Spleen (tissue), 11 donors: ENCODE data around the gene SACS. TPM values are rescaled to one million over a fixed set of nuclear protein-coding genes. Genes with fewer than 3 reads are reported as not detected.

Experiments used
- DNase-seq: peaks from one replicate; pipeline ENCODE4 v3.0.0-alpha.2; 2020
- H3K27ac ChIP-seq, 8 donors: fragments of 200-600 bp; sonication (generic) in 7 of 8; 1 replicate in 4 of 8; 2 replicates in 4 of 8; pipeline versions ENCODE4 v1.5.0 to v1.8.0; 2016 to 2021; ENCODE audit warnings: inconsistent platforms in 4 of 8, mild to moderate bottlenecking in 4 of 8, moderate library complexity in 1 of 8
- H3K27me3 ChIP-seq, 7 donors: fragments of 200-600 bp; sonication (generic) in 6 of 7; replicated peaks in 1 of 7; 1 replicate in 4 of 7; 2 replicates in 3 of 7; pipeline versions ENCODE4 v1.5.0 to v1.8.0; 2016 to 2021; ENCODE audit warnings: inconsistent platforms in 3 of 7, mild to moderate bottlenecking in 1 of 7
- H3K36me3 ChIP-seq, 6 donors: fragments of 200-600 bp; sonication (generic) in 5 of 6; 1 replicate in 4 of 6; 2 replicates in 2 of 6; pipeline versions ENCODE4 v1.5.0 to v1.8.0; 2016 to 2021; ENCODE audit warnings: inconsistent platforms in 2 of 6
- H3K4me1 ChIP-seq, 6 donors: fragments of 200-600 bp; sonication (generic) in 5 of 6; 1 replicate in 3 of 6; 2 replicates in 3 of 6; pipeline versions ENCODE4 v1.5.0 to v1.8.0; 2016 to 2021; ENCODE audit warnings: inconsistent platforms in 3 of 6
- H3K4me3 ChIP-seq, 8 donors: fragments of 200-600 bp; sonication (generic) in 7 of 8; 1 replicate in 4 of 8; 2 replicates in 4 of 8; pipeline versions ENCODE4 v1.5.0 to v1.8.0; 2016 to 2021; ENCODE audit warnings: inconsistent platforms in 4 of 8, mild to moderate bottlenecking in 4 of 8, moderate library complexity in 2 of 8
- H3K9me3 ChIP-seq, 8 donors: fragments of 200-600 bp; sonication (generic) in 7 of 8; 1 replicate in 4 of 8; 2 replicates in 4 of 8; pipeline versions ENCODE4 v1.5.0 to v1.8.0; 2016 to 2021; ENCODE audit warnings: inconsistent platforms in 4 of 8
- CTCF ChIP-seq, 11 experiments: fragments of 200-600 bp in 7 of 11; fragments of 450-650 bp in 4 of 11; sonication (generic) in 4 of 11; IDR thresholded peaks in 8 of 11; conservative IDR thresholded peaks in 3 of 11; 1 replicate in 7 of 11; 2 replicates in 4 of 11; pipeline versions ENCODE4 v1.4.0 to v1.8.0; 2016 to 2021; ENCODE audit warnings: antibody characterized with exemption in 11 of 11, inconsistent platforms in 4 of 11, mild to moderate bottlenecking in 1 of 11
- POLR2A ChIP-seq, 3 donors: fragments of 450-650 bp; IDR thresholded peaks; one replicate each; pipeline ENCODE4 v1.5.1; 2017; ENCODE audit warnings: antibody characterized with exemption in 3 of 3, mild to moderate bottlenecking in 1 of 3
- POLR2AphosphoS5 ChIP-seq, 3 donors: sonication (generic); formaldehyde crosslinking; IDR thresholded peaks; one replicate each; pipeline ENCODE4 v1.5.1; 2017; ENCODE audit warnings: antibody characterized with exemption in 3 of 3
- WGBS, 5 donors: extraction: QIAGEN DNeasy Blood & Tissue Kit in 3 of 5; methylation state at CpG; one replicate each; pipeline versions ENCODE4 v1.1.5 to v1.1.7; 2013 to 2018; 5-methylcytosine and 5-hydroxymethylcytosine counted together
- intact Hi-C: fragments of 100-400 bp; cut with DNase I; formaldehyde crosslinking; loops from one replicate; pipeline ENCODE4 v1.15.0; 2023; ENCODE audit warnings: low total_unique reads
- polyA plus RNA-seq, 3 donors: library from polyadenylated mRNA; stranded (reverse); fragments of 200-250 nt; gene quantifications; one replicate each; pipeline ENCODE4 v1.2.1, GENCODE V29; 2013
- total RNA-seq, 7 donors: library from RNA; depleted of rRNA in 3 of 7; stranded (reverse); fragments of >200 nt in 3 of 7; fragmentation: NEBNext Ultra II Directional in 4 of 7; extraction: Animal tissue kit (Norgen Biotek cat#: 25700) in 4 of 7; gene quantifications; one replicate each; pipeline versions ENCODE4 v1.1.0 to v1.2.1, GENCODE V29; 2016 to 2021
- donor health status: healthy with polysubstance abuse.
- donor health status: DM: no; HTN: no; CAD: no; lungs with moderate emphysema.
- donor health status: DM: no; HTN: no; CAD: no.
- donor health status: Bipolar disorder and iron deficiency.
- donor health status: healthy.
- donor health status: DM: no; HTN: no; CAD: no.
- donor health status: DM: yes; HTN: yes; CAD: no.

Gene SACS
- total and polyA plus RNA-seq, 10 donors: 4.6 to 34.4 (median 23.1) TPM

GRCh38 chr13:23288564-23288963 is 144.9 kb downstream of the SACS start:
- intact Hi-C loops: no loop called here
- no peak for TF ChIP-seq POLR2A (IDR thresholded peaks at IDR 0.05)
- no peak for TF ChIP-seq POLR2AphosphoS5 (IDR thresholded peaks at IDR 0.05)
- no peak for TF ChIP-seq CTCF (IDR thresholded peaks at IDR 0.05 in 8 of 11, conservative IDR thresholded peaks at IDR 0.05 in 3 of 11)
- Histone ChIP-seq H3K4me3 (no peak overlapping the region), H3K9me3 (peaks cover 0 to 4% (median 0%) of the 10 kb centered on the region in 8 donors), H3K27me3 (peaks cover 0 to 3% (median 0%) of the 10 kb centered on the region in 7 donors), H3K36me3 (no peaks in the 10 kb centered on the region), H3K27ac (no peak overlapping the region), H3K4me1 (no peaks in the 10 kb centered on the region)
- WGBS, 5 donors: 89 to 95% (median 91%) methylated on average over 1 of the region's 1 CpG
- DNase-seq: no peak

- no peaks in the 10 kb centered on the region for H3K4me1 ChIP-seq
- intact Hi-C loops: no loop called here
- no peak overlapping the region for H3K4me3 ChIP-seq
- DNase-seq: no peak
- no peak overlapping the region for H3K27ac ChIP-seq
- no peaks in the 10 kb centered on the region for H3K27me3 ChIP-seq
- no peak for TF ChIP-seq CTCF (IDR thresholded peaks at IDR 0.05 in 8 of 11, conservative IDR thresholded peaks at IDR 0.05 in 3 of 11)
- TF ChIP-seq POLR2AphosphoS5 (IDR thresholded peaks at IDR 0.05): no peak
- TF ChIP-seq POLR2A (IDR thresholded peaks at IDR 0.05): no peak
- 47 to 60% (median 58%) methylated on average over 5 of the region's 5 CpGs for WGBS, 5 donors
- no peaks in the 10 kb centered on the region for H3K36me3 ChIP-seq
- no peaks in the 10 kb centered on the region for H3K9me3 ChIP-seq
Measured at GRCh38 chr13:23279321-23279720, 154.2 kb downstream of the SACS start.

Other genes with a start within 250 kb of the SACS start
- gene TNFRSF19, start 136.7 kb upstream of the SACS start, total RNA-seq: 10 to 100 TPM in 1 of 7 donors, 1 to 10 TPM in 6; 2.2 to 12.2 (median 5.6) TPM
- gene TNFRSF19, start 136.7 kb upstream of the SACS start, polyA plus RNA-seq: 1 to 10 TPM; 1.0 to 1.9 (median 1.6) TPM